ENCODE data around the gene E2F6.

- TF ChIP-seq FOXJ3 (CRISPR knock-in tag; IDR thresholded peaks at IDR 0.05; ENCODE audit: borderline replicate concordance) (peak; percentile 87; the same call in 1 of the 2 replicates), ZNF234 (CRISPR knock-in tag; conservative IDR thresholded peaks at IDR 0.05) (no peak), U2AF1 (optimal IDR thresholded peaks at IDR 0.05; ENCODE audit: low read depth, low read length) (no peak), MBD4 (IDR thresholded peaks at IDR 0.05; ENCODE audit: borderline replicate concordance, low read length) (peak; percentile 94; the same call in 1 of the 2 replicates)
These were observed 40.0 kb upstream of the E2F6 start for GRCh38 chr2:11505652-11506610.

Data from HepG2 (cell line).